Measurements from ENCODE around the gene CYP4F2.
"Not testable (repeated sequence)": the region's sequence is repeated elsewhere in the genome, so short reads cannot be mapped to it uniquely, and the experiment has no call there.

CYP4F2 gene

DNA sequence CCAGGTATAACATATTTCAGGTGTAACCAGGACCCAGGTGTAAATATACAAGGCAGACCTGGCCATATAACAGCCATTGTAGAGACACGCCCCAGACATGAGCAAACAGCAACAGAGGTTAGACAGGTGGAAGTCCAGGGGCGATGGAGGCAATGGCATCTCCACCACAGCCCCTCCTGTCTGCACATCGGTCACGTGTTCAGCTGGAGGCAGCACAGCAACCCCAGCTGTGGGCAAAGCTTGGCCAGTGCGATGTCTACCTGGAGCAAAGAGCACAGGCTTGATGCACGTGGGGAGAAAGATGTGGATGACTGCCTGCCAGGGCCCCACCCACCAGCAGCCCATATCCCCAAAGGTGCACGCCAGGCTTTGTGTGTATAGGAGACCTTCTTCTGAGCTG is 4.4 kb downstream of the CYP4F2 start:
- DNase-seq (ENCODE audit: low spot score): no peak
- in situ Hi-C loops (cut with MboI; ENCODE audit: low sequenced_read_pairs, unreplicated experiment): no loop called here
- TF ChIP-seq, protein P1, sequence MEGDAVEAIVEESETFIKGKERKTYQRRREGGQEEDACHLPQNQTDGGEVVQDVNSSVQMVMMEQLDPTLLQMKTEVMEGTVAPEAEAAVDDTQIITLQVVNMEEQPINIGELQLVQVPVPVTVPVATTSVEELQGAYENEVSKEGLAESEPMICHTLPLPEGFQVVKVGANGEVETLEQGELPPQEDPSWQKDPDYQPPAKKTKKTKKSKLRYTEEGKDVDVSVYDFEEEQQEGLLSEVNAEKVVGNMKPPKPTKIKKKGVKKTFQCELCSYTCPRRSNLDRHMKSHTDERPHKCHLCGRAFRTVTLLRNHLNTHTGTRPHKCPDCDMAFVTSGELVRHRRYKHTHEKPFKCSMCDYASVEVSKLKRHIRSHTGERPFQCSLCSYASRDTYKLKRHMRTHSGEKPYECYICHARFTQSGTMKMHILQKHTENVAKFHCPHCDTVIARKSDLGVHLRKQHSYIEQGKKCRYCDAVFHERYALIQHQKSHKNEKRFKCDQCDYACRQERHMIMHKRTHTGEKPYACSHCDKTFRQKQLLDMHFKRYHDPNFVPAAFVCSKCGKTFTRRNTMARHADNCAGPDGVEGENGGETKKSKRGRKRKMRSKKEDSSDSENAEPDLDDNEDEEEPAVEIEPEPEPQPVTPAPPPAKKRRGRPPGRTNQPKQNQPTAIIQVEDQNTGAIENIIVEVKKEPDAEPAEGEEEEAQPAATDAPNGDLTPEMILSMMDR (IDR thresholded peaks at IDR 0.05; ENCODE audit: borderline replicate concordance, control extremely low read depth, extremely low read depth, insufficient read depth, missing control alignments): no peak

DNA sequence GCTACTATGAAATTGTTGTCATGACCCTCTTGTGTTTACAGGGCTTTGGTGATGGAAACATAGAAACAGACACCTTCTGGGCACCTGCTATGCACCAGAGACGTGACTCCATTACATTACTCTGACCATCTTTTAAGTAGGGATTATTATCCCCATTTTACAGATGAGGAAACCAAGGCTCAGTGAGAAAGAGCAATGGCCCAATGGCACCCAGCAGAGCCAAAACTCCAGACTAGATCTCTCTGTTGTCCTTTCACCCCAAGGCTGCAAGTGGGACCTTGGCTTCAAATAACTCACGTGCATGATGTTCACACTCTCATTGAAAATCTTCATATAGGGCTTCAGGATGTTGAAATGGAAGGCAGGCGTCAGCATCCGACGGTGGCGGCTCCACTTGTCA is 5.9 kb downstream of the CYP4F2 start:
- TF ChIP-seq, protein P1 (IDR thresholded peaks at IDR 0.05; ENCODE audit: borderline replicate concordance, control extremely low read depth, extremely low read depth, insufficient read depth, missing control alignments): no peak
- no peak for DNase-seq (ENCODE audit: low spot score)
- in situ Hi-C loops (cut with MboI; ENCODE audit: low sequenced_read_pairs, unreplicated experiment): no loop called here

DNA sequence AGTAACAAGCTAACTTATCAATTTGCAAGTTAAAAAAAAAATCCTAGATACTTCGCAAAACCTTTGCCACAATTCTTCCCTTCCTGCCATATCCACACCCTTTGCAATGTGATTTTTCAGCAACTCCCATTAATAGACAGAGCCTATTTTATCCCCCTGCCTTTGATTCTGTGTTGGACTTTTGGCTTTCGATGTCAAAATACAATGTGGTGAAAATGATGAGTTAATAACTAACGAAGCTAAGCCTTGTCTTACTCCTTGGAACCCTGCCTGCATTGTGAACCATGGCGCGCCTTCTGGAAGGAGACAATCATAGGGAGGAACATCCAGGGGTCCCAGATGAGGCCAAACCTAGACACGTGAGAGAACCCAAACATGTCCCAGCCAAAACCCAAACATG is 6.4 kb downstream of the CYP4F2 start:
- in situ Hi-C loops (cut with MboI; ENCODE audit: low sequenced_read_pairs, unreplicated experiment): no loop called here
- no peak for DNase-seq (ENCODE audit: low spot score)
- TF ChIP-seq, protein P1 (IDR thresholded peaks at IDR 0.05; ENCODE audit: borderline replicate concordance, control extremely low read depth, extremely low read depth, insufficient read depth, missing control alignments): no peak

DNA sequence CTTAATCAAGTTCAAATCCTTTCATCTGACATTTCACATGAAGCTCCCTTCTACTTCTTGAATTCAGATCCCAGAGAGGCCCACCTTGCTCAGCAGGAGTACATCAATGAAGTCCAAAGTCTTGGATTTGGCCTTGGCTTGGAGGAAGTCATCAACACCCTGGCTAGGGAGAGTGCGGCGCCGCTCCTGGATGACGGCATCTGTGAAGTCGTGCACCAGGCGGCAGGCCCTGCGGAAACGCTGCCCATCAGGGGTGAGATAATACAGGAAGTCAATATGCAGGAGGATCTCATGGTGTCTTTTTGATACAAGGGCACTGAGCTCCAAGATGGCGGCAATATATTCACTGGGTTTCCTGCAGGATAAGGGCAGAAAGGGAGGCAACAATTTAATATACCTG is 8.5 kb downstream of the CYP4F2 start:
- in situ Hi-C loops (cut with MboI; ENCODE audit: low sequenced_read_pairs, unreplicated experiment); DNase-seq (ENCODE audit: low spot score): not testable (repeated sequence)

DNA sequence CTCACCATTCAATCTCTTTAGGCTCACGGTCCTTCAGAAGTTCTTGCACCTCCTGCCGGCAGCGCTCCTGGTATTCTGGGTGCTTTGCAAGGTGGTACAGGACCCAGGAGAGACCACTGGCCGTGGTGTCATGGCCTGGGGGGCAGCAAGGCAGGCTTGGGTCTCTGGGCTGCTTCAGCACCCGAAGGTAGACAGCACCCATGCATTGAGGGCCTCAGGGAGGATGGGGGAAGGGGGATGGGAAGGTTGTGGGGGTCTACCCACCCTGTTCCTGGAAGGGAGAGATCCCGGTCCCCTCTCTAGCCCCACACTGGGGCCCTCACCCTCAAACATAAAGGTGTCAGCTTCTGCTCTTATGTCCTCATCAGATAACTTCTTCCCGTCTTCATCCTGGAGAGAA is 12.0 kb downstream of the CYP4F2 start:
- DNase-seq (ENCODE audit: low spot score): no peak
- TF ChIP-seq, protein P1 (IDR thresholded peaks at IDR 0.05; ENCODE audit: borderline replicate concordance, control extremely low read depth, extremely low read depth, insufficient read depth, missing control alignments): no peak
- in situ Hi-C loops (cut with MboI; ENCODE audit: low sequenced_read_pairs, unreplicated experiment): no loop called here

DNA sequence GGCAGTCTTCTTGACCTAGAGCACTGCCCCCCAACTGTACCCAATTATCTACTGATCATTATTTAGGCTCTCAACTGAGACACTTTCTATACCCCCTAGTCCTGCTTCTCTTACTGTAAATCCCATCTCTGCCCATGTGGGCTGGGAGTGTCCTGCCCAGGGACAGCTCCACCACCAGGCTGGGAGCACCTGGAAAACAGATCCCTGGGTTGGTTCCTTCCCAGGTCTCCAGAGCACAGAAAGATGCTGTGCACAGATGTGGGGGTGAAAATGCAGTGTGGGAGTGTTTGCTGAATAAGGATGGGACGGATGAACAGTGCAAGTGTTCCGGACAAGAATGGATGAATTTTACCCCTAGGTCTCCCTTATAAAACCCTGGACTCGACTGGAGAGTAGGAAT is 12.7 kb downstream of the CYP4F2 start:
- no peak for DNase-seq (ENCODE audit: low spot score)
- TF ChIP-seq, protein P1 (IDR thresholded peaks at IDR 0.05; ENCODE audit: borderline replicate concordance, control extremely low read depth, extremely low read depth, insufficient read depth, missing control alignments): no peak
- in situ Hi-C loops (cut with MboI; ENCODE audit: low sequenced_read_pairs, unreplicated experiment): no loop called here

DNA sequence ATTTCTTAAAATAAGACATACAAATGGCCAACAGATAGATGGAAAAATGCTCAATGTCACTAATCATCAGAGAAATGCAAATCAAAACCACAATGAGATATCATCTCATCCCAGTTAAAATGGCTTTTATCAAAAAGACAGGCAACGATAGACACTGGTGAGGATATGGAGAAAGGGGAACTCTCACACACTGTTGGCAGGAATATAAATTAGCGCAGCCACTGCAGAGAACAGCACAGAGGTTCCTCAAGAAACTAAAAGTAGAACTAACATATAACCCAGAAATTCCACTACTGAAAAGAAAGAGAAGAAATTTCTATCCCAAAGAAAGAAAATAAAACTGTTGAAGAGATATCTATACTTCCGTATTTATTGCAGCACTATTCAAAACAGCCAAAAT is 14.5 kb downstream of the CYP4F2 start:
- in situ Hi-C loops (cut with MboI; ENCODE audit: low sequenced_read_pairs, unreplicated experiment); DNase-seq (ENCODE audit: low spot score): not testable (repeated sequence)

DNA sequence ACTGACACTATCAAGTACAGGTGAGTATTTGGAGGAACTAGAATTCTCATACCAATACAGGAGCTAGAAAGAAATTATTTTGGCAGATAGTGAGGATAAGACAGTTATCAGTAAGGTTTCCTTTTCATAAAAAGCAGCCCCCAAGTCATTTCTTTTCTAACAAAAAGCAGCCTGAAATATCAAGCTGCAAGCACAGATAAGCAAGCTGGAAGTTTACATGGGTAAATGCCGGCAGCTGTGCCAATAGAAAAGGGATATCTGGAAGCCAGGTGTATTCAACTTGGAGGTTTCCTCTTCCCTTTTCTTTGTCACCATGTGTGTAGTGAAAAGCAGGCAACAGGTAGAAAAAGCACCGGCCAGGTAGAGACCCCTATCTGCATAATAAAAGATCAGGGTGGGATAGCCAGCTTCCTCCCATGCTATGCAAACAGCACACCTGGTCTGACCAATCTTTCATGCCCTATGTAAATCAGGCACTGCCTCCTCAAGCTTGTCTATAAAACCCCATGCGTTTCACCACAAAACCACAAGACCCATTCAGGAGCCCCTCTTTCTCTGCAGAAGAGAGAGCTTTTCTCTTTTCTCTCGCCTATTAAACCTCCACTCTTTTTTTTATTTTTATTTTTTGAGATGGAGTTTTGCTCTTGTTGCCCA is 22.9 kb downstream of the CYP4F2 start:
- DNase-seq (ENCODE audit: low spot score): no peak
- in situ Hi-C loops (cut with MboI; ENCODE audit: low sequenced_read_pairs, unreplicated experiment): no loop called here
- TF ChIP-seq, protein P1 (IDR thresholded peaks at IDR 0.05; ENCODE audit: borderline replicate concordance, control extremely low read depth, extremely low read depth, insufficient read depth, missing control alignments): no peak

DNA sequence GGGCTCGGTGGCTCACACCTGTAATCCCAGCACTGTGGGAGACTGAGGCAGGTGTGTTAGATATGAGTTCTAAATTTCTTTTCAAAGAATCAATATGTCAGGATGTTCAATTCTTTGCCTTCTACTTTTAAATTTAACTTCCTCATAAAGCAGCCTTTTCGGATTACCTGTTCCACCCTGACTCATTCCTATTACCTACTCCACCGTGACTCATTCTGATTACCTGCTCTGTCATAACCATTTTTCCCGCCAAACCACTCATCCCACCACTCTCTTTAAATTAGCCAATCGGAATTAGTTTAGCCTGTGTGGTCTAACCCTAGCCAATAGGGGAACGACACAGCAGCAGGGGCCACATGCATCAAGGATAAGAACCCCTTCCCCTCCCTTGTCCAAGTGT is 24.1 kb downstream of the CYP4F2 start:
- in situ Hi-C loops (cut with MboI; ENCODE audit: low sequenced_read_pairs, unreplicated experiment); DNase-seq (ENCODE audit: low spot score): not testable (repeated sequence)
